ENCODE results near the gene ZMYND19. TPM values are rescaled to one million over a fixed set of nuclear protein-coding genes. Genes with fewer than 3 reads are reported as not detected.
A peak's percentile ranks its signal among the peaks of the same experiment; 100 is the strongest.
"Not testable (repeated sequence)": the region's sequence is repeated elsewhere in the genome, so short reads cannot be mapped to it uniquely, and the experiment has no call there.

The ZMYND19 gene
- 36.1 and 38.5 TPM in 2 replicates for total RNA-seq (2014; rRNA removed)
- 26.3 TPM for polyA plus RNA-seq (2012)

- peak; percentile 83 for DNase-seq (ENCODE audit: low read depth)
These were observed at the start of gene ZMYND19 for GRCh38 chr9:137590469-137591383. TSS of gene ZMYND19 (minus strand) at chr9:137590512. CDS start at chr9:137590263, 249 bp downstream.

GRCh38 chr9:137639303-137640051 is 49.2 kb upstream of the ZMYND19 start:
- no peak for DNase-seq (ENCODE audit: low read depth)

- no peak for DNase-seq (ENCODE audit: low read depth)
These were observed 48.4 kb upstream of the ZMYND19 start for GRCh38 chr9:137638680-137639079.

- DNase-seq (ENCODE audit: low read depth): no peak
These were observed 43.7 kb upstream of the ZMYND19 start for GRCh38 chr9:137634016-137634415.

GRCh38 chr9:137632230-137633161 is 42.2 kb upstream of the ZMYND19 start:
- DNase-seq (ENCODE audit: low read depth): no peak

GRCh38 chr9:137631345-137632229 is 41.3 kb upstream of the ZMYND19 start:
- no peak for DNase-seq (ENCODE audit: low read depth)

- DNase-seq (ENCODE audit: low read depth): no peak
These were observed 40.4 kb upstream of the ZMYND19 start for GRCh38 chr9:137630679-137631078.

GRCh38 chr9:137630126-137630525 is 39.8 kb upstream of the ZMYND19 start:
- no peak for DNase-seq (ENCODE audit: low read depth)

- not testable (repeated sequence) for DNase-seq (ENCODE audit: low read depth)
These were observed 37.1 kb upstream of the ZMYND19 start for GRCh38 chr9:137627406-137627805.

- no peak for DNase-seq (ENCODE audit: low read depth)
These were observed 36.2 kb upstream of the ZMYND19 start for GRCh38 chr9:137626464-137626863.

GRCh38 chr9:137622211-137622610 is 31.9 kb upstream of the ZMYND19 start:
- DNase-seq (ENCODE audit: low read depth): not testable (repeated sequence)

- peak; percentile 50 for DNase-seq (ENCODE audit: low read depth)
These were observed 30.9 kb upstream of the ZMYND19 start for GRCh38 chr9:137621131-137621757.

- no peak for DNase-seq (ENCODE audit: low read depth)
These were observed 30.3 kb upstream of the ZMYND19 start for GRCh38 chr9:137620581-137620980.

GRCh38 chr9:137620048-137620405 is 29.7 kb upstream of the ZMYND19 start:
- DNase-seq (ENCODE audit: low read depth): no peak

GRCh38 chr9:137619240-137620047 is 29.1 kb upstream of the ZMYND19 start:
- DNase-seq (ENCODE audit: low read depth): peak; percentile 34

GRCh38 chr9:137618105-137619067 is 28.1 kb upstream of the ZMYND19 start, which contains the start of gene EHMT1:
TSS of gene EHMT1 (plus strand) at chr9:137619005. CDS start at chr9:137619029, 24 bp downstream.
- peak; percentile 79 for DNase-seq (ENCODE audit: low read depth)

GRCh38 chr9:137615387-137615871 is 25.1 kb upstream of the ZMYND19 start:
- DNase-seq (ENCODE audit: low read depth): no peak
